ENCODE data around the gene NRG2. TPM values are rescaled to one million over a fixed set of nuclear protein-coding genes. Genes with fewer than 3 reads are reported as not detected.

The NRG2 gene
- polyA plus RNA-seq, 1 donor, result 1.5 TPM

Other genes with a start within 250 kb of the NRG2 start
- gene PSD2, start 247.5 kb downstream of the NRG2 start, polyA plus RNA-seq (ENCODE audit: insufficient read length), result 0.19 TPM
- 9.6 TPM for gene PURA, start 70.8 kb upstream of the NRG2 start, polyA plus RNA-seq (ENCODE audit: insufficient read length)
- gene IGIP, start 82.6 kb upstream of the NRG2 start, polyA plus RNA-seq (ENCODE audit: insufficient read length), result 5.3 TPM
- gene CYSTM1, start 131.9 kb upstream of the NRG2 start, polyA plus RNA-seq (ENCODE audit: insufficient read length), result 40.6 TPM